Activated CD4-positive, alpha-beta T cell treated with anti-CD3 and anti-CD28 coated beads for 1 hour (primary cell): ENCODE measurements around the gene PSMD13.
"Not testable (repeated sequence)": the region's sequence is repeated elsewhere in the genome, so short reads cannot be mapped to it uniquely, and the experiment has no call there.

Experiments used
- DNase-seq: peaks from one replicate; pipeline ENCODE4 v3.0.0-alpha.2; 2020

PSMD13 gene

GRCh38 chr11:220641-221215, 16.0 kb upstream of the PSMD13 start:
- not testable (repeated sequence) for DNase-seq

GRCh38 chr11:221539-221938, 15.2 kb upstream of the PSMD13 start:
- no peak for DNase-seq

DNA sequence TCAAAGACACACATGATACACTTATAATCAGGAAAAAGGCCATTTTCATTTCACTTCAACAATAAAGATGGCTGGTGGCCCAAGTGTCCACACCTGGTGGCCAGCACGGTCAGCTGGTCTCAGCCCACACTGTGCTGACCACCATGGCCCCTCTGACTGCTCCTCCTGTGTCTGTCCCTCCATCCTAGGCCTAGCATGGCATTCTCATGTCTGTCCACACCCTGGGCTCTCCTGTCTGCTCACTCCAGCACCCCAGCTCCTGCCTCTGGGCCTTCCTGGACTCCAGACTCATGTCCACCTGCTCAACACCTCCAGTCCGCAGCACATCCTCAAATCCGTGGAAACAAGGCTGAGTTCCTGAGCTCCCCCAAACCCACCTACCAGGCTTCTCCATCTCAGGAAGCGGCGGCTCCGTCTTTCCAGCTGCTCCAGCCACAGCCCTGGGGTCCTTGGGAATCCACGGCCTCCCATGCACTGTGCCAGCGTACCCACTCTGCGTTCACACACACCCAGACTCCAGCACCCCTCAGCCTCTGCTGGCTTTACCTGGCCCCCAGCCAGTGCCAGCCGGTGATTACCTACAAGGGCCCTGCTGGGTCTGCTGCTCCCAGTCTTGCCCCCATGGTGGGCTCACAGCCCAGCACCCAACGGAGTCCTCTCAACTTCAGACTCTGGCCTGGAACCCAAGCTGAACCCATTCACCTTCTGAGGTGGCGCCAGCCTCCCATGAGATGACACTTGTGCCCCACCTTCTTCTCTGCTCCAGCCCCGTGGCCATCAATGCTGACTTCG, 14.6 kb upstream of the PSMD13 start:
- no peak for DNase-seq

DNA sequence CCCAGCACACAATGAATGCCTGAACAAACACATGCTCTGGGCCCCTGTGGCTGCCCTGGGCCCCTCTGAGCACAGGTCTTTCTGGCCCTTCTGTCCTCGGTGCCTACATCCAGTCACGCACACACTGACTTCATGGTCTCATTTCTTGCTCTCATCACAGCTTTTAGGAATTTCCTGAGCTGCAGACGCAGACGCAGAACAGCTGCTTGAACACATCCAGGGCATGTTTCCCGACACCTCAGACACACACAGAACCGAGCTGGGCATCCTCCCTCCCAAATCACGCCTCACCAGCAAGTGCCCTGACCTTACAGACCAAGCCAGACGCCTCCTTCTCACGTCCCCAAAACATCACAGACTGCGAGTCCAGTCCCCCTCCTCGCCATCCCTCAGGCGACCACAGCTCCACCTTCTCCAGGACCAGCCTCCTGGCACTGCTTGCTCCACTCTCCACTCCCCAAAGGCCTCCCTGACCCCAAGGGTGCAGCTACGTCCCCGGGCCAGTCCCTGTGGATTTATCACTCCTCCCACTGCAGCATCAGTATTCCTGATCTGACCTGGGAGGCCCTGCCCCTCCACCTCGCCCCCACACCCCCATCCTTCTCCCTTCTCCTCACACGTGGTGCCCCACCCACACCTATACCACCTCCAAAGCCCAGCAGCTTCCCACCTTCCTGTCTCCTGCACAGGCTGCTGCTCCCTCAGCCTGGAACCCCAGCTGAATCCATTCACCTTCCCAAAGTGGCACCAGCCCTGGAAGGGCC, 13.6 kb upstream of the PSMD13 start:
- DNase-seq: no peak

- no peak for DNase-seq
These were observed 12.9 kb upstream of the PSMD13 start for GRCh38 chr11:223884-224283.

DNA sequence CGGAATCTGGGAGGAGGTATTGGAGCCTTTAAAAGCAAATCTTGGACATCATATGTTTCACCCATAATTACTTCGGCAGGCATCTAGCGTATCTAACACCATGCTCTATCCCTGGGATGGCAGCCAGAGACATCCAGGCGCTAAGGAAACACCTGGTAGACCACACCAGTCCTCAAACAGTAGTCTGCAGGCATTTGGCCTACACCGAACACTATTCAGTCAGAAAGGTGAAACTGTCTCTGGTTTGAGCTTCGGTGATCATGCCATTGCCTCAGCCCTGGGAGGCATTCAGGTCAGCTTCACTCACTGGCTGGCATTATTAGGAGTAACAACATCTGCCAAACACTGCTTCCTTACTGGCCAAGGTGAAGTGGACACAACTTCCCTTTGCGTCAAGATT, 12.4 kb upstream of the PSMD13 start:
- no peak for DNase-seq

DNA sequence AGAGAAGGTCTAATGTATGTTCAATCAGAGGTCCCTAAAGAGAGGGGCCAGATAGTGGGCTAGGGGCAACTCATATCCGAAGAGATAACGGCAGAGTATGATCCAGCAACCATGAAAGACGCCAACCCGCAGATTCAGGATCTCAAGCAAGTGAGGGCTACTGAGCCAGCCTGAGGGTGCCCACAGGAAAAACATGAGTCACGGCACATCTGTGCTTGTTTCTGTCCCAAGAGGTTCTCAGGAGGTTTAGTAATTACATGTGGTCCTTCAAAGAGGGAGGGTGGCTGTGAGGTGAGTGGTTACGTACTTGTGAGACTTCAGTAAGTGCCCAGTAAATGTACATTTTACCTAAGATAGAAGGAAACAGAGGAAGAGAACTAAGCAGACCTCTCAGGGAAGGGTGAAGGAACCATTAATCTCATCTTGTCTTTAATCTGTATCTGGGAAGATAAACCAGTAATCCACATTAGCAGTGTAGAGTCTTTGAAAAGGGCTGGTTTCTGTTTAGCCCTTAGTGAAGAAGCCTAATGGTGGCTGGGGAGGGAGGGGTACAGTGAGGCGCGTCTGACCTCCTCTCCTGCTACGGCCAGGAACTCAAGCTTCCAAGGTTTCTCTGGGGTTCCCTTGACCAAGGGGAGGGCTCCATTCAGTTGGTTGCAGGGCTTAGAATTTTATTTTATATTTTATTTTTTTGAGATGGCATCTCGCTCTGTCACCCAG, 10.9 kb upstream of the PSMD13 start:
- DNase-seq: no peak

GRCh38 chr11:227824-228379, 8.9 kb upstream of the PSMD13 start:
- DNase-seq: no peak

DNA sequence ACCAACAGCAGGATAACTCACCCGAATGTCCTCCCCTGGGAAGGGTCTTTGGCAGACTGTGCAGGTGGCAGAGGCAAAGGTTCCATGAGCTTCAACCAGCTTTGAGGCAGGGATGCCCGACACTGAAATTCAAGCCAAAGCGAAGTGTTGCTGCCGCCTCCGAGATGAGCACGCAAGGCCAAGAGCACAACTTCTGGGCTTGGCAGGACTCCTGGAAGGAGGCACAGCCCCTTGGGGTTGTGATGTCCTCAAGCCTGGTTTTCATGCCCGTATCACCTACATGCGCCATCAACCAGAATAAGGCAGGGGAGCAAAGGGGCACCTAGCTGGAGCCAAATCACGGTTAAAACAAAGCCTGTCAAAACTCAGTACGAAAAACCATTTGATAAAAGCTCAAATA, 6.3 kb upstream of the PSMD13 start:
- DNase-seq: no peak

- no peak for DNase-seq
These were observed 3.8 kb upstream of the PSMD13 start for GRCh38 chr11:232783-233565.

DNA sequence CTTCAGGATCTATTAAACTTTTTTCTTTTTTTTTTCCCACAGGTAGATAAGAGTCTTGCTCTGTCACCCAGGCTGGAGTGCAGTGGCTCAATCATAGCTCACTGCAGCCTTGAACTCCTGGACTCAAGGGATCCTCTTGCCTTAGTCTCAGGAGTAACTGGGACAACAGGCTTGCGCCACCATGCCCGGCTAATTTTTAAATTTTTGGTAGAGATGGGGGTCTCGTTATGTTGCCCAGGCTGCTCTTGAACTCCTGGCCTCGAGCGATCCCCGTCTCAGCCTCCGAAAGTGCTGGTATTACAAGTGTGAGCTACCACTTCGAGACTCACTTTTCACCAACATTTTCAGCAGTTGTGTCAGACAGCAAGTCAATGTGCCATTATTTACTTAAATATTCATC, 1.6 kb upstream of the PSMD13 start:
- no peak for DNase-seq

DNA sequence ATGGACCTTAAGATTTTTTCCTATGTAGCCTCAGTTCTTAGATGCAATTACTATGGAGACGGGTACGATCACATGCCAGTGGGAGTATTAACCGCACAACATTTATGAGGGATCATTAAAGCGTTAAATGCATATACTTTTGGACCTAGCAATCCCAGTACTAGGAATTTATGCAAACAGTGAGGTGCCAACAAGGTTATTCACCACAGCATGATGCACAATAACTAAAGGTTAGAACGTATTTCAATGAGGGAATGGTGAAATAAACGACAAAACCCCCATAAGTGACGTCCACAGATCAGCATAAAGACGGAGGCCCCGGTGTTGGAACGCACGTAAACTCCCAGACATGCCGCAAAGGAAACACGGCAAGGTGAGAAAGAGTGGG, 1.2 kb upstream of the PSMD13 start:
- no peak for DNase-seq

GRCh38 chr11:235997-236773, 591 bp upstream of the PSMD13 start, which contains the start of gene SIRT3:
Gene SIRT3, minus strand, starts transcription at chr11:236342. Its CDS starts 14 bp downstream, at chr11:236328.
- DNase-seq: peak; percentile 83

GRCh38 chr11:238346-238745, 1.6 kb downstream of the PSMD13 start:
- not testable (repeated sequence) for DNase-seq

DNA sequence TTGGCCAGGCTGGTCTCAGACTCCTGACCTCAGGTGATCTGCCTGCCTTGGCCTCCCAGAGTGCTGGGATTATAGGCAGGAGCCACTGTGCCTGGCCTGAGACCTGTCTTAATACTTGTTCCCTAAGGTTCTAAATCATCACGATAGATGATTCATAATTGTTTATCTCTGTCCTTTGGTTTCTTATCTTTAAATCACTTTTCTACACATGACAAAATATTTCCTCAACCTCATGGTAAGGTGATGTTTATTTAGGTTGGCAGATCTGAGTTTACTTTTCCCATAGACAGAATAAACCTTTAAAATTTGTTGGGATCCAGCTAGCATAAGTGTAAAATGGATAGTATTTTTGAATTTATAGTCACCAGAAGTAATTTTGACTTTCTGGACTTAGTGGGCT, 3.5 kb downstream of the PSMD13 start:
- no peak for DNase-seq

DNA sequence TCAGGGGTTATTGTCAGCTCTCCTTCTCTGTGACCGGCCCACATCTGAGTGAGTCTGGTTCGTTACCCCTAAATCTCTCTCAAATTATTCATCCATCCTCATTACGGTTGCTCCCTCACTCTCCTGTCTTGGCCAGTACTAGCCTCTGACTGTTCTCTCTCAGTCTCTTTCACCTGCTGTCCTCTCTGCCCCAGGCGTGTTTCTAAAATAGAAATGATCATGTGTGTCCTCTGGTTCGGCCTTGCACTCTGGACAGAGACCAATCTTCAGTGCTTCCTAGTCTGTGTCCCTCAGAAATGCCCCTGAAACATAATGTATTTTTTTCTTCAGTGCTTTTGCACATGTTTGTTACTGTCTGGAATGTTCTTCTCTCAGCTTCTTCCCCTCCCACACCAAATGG, 4.9 kb downstream of the PSMD13 start:
- DNase-seq: no peak

DNA sequence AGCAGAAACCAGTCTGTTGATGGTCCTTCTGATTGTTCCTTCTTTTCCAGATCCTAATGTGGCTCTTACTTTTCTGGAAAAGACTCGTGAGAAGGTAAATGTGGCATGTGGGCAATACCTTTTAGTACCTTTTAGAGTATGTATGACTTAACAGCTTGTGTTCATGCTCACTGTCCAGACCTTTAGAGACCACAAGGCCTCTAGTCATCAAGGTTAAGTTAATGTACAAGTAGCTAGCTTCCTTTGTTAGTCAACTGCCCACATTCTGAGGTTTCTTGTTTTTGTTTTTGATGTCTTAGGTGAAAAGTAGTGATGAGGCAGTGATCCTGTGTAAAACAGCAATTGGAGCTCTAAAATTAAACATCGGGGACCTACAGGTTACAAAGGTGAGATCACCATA, 7.6 kb downstream of the PSMD13 start:
- DNase-seq: no peak

- DNase-seq: no peak
These were observed 12.3 kb downstream of the PSMD13 start for GRCh38 chr11:249062-249461.

DNA sequence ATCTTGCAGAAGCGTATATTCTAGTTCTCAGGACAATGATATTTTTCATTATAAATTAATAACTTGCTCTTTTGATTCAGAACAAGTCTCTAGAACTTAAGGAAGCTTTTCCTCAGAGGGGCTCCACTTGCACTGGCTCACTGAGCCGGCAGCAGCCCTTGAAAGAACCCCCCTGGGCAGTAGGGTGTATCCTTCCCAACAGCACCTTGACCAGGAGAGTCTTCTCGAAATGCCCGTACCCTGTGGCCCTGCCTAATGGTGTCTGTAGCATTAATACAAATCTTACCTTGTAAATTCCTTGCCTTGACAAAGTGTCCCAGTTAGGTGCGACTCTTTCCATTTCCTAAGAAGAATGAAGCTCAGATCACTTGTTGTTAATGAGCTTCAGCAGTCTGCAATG, 13.5 kb downstream of the PSMD13 start:
- no peak for DNase-seq

DNA sequence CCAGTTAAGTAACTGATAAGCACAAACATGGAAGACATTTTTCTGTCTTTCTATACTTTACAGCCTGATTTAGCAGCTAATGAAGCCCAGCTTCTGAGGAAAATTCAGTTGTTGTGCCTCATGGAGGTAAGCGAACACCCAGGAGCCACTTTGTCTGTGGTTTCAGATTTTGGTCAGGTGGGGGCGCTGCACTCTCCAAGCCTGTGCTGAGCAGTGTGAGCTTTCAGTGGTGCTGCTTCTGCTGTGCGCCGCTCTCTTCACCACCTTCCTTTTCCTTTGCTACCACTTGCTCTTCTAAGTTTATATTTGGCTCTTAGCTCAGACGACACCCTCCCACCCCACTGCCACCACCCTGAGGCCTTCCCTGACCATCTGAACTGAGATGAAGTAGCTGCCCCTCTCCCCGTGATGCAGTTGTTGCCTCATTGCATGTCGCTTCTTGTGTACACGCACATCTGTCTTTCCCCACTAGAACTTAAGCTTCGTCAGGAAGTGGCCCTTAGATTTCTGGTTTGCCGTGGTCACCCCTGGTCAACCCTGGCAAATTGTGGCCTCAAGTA, 14.0 kb downstream of the PSMD13 start:
- DNase-seq: peak; percentile 74

DNA sequence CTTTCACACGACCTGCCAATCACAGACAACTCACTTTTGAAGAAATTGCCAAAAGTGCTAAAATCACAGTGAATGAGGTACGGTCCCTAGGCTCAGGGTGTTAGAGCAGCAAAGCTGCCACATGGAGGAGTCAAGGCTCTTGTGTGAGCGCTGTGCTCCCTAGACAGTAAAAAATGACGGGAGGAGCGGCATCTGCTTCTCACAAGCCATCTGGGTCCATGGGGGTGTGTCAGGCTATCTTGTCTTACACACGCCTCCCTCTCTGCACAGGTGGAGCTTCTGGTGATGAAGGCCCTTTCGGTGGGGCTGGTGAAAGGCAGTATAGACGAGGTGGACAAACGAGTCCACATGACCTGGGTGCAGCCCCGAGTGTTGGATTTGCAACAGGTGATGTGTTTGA, 14.8 kb downstream of the PSMD13 start:
- no peak for DNase-seq
